ENCODE results near the gene DCP1B.

The DCP1B gene

GRCh38 chr12:1933342-1934051 is 70.8 kb downstream of the DCP1B start:
- no peak for DNase-seq

GRCh38 chr12:1932264-1932777 is 71.9 kb downstream of the DCP1B start:
- peak; percentile 72 for DNase-seq

DNA sequence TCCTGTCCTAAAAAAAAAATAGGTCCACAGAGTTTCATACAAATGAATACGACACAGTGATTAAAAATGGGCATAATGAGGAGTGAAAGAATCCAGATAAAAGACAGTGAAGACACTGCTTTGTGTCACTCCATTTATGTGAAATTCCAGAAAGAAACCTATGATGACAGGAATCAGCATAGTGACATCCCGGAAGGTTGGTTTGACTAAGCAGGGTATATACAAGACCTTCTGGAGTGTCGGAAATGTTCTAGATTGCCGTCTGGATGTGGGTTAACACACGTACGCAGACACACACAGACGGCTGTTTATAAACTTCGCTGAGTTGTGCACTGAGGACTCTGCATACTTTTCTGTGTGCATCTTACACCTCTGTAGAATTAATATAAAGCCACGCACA is 72.6 kb downstream of the DCP1B start:
- no peak for DNase-seq

- DNase-seq, result no peak
These were observed 73.3 kb downstream of the DCP1B start for GRCh38 chr12:1930803-1931597.

- no peak for DNase-seq
These were observed 74.1 kb downstream of the DCP1B start for GRCh38 chr12:1929985-1930802.

DNA sequence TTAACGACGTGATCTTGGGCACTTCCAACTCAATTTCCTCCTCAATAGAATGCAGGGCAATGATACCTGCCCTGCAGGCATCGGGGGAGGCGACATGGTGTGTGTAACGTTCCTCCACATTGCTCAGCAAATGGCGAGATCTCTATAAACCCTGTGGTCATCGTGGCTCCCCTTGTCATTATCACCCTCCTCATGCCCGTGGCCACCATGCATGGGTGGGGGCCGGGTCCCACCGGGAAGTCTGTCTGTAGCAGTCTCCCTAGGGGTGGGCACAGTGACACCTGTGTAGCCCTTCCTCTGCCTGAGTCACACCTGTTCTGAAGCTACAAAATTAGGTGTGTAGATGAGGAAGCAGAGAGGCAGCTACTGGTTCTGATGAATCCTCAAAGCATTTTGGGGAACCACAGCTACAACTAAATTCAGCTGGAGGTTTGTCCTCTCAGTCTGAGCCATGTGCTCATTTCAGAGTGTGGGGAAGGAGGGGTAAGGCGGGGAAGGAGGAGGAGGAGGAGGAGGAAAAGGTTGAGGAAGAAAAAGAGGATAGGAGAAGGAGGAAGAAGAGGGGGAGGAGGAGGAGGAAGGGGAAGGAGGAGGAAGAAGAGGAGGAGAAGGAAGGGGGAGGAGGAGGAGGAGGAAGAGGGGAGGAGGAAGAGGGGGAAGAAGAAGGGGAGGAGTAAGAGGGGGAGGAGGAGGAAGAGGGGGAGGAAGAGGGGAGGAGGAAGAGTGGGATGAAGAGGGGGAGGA is 74.8 kb downstream of the DCP1B start:
- DNase-seq, result no peak

- DNase-seq, result no peak
These were observed 75.7 kb downstream of the DCP1B start for GRCh38 chr12:1928439-1929121.

- DNase-seq, result no peak
These were observed 76.4 kb downstream of the DCP1B start for GRCh38 chr12:1927751-1928351.

DNA sequence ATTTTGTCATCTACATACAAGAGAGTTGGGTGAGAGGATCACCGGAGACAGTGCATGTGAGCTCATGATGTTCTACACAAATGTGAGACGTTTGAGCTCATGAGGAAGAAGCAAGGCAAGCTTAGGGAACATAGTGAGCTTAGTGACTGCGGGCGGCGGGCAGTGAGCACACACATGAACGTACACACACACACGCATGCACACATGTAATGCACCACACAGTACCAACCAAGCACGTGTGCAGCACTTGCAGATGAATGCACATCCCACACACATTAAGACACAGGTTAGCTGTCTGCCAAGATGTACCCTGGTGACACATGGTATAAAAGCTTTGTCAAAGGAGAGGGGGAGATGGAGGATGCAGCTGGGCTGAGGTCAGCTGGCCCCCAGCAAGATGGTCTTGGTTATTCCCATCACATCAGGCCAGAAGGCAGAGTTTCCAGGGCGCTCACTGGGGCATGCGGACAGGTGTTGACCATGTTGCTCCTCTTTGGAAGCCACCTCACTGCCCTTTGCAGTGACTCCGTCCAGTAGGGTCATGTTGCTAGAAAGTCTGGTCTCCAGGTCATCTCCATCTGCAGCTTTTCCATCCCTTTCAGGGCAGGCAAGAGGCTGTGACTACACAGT is 77.1 kb downstream of the DCP1B start:
- no peak for DNase-seq

GRCh38 chr12:1926251-1926657 is 78.0 kb downstream of the DCP1B start:
- no peak for DNase-seq

- no peak for DNase-seq
These were observed 78.6 kb downstream of the DCP1B start for GRCh38 chr12:1925684-1926006.

- DNase-seq, result no peak
These were observed 79.1 kb downstream of the DCP1B start for GRCh38 chr12:1924996-1925683.

DNA sequence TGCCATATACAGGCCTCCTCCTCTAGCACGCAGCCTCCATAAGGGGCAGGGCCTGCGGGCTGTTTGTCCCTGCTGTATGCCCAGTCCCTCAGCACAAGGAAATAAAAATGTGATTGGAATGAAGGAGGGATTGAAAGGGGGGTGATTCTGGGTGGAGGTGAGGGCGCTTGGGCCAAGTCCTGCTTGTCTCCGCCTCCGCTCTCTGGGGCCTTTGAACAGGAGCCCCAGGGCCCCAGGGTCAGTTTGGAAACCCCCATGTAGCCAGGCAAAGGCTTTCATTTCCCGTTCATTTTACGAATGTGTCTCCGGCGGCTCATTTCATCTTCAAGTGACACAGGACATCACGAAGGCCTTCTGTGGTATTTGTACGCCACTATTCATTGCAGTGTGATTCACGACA is 81.3 kb downstream of the DCP1B start:
- DNase-seq, result no peak

DNA sequence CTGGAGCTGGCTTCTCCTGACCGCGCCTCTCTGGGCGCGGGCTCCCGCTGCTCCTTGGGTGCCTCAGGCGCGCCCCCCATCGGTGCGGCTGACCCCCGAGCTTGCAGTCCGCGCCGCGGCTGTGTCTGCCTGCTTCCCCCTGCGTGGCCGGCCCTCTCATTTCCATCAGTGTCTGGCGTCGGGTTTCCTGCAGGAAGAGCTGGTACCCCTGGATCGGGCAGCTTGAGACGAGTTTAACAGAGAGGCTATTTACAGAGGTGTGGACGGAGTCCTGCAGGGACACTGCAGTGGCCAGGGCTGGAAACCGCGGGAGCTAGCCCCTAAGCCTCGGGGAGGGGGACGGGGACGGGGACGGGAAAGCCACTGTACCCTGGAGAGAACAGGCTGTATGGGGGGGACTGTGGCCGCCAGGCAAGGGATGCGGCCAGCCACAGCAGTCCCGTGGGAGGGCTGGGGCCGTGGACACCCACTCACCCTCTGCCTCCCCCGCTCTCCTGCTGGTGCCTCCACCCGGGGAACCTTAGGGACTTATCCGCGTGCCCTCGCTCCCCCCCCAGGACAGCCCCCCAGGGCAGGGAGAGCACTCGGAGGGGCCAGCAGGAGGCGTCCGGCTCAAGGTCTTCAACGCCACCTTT is 82.1 kb downstream of the DCP1B start:
- no peak for DNase-seq

DNA sequence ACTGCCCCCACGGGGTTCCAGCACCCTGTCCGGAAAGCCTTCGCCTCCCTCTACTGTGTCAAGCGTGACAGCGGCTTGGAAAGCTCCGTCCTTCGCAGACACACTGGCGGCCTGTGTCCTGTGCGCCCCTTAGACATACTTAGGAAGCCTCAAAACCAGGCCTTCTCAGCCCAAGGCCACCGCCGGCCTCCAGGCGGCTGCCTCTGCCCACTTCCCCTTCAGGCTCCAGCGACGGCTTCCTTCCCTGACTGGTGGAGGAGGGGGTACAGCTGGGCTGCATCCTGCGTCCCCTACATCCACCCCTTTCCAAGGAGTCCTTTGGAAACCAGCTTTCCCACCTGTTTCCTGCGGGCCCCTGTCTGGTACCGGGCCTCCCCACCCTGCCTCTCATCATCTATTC is 83.3 kb downstream of the DCP1B start:
- no peak for DNase-seq

- DNase-seq, result no peak
These were observed 83.8 kb downstream of the DCP1B start for GRCh38 chr12:1920436-1920835.

GRCh38 chr12:1919763-1920162 is 84.5 kb downstream of the DCP1B start:
- DNase-seq, result no peak

DNA sequence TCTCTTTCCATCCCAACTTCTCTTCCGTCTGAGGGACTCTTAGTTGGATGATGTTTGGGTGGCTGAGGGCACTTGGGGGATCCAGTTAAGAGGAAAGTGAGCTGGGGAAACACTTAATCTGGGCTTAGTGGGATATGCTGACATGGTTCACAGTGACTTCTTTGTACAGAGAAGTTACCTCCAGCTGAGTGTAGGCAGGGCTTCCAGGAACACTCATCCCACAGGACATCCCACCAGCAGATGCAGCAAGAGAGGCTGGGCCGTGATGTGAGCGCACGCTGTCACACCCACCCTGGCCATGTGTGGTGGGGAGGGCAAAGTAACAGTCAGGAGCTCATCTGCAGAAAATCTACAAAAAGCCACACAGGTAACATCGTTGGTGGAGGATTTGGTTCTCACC is 85.0 kb downstream of the DCP1B start:
- no peak for DNase-seq

GRCh38 chr12:1918884-1919236 is 85.4 kb downstream of the DCP1B start:
- DNase-seq, result no peak
